Measurements from ENCODE around the gene UCN.

The UCN gene

GRCh38 chr2:27262379-27263286 lies 45.6 kb downstream of the UCN start, which contains the start of gene SLC30A3:
Gene SLC30A3, minus strand, starts transcription at chr2:27263047. Its CDS starts 141 bp downstream, at chr2:27262906.
- no peak for TF ChIP-seq GATA2 (IDR thresholded peaks at IDR 0.05; ENCODE audit: low read depth, low read length)
- TF ChIP-seq GATA3 (IDR thresholded peaks at IDR 0.05; ENCODE audit: low read depth, low read length) = no peak

GRCh38 chr2:27261926-27262298 lies 46.3 kb downstream of the UCN start:
- TF ChIP-seq GATA2 (IDR thresholded peaks at IDR 0.05; ENCODE audit: low read depth, low read length) (no peak), GATA3 (IDR thresholded peaks at IDR 0.05; ENCODE audit: low read depth, low read length) (no peak)

- no peak for TF ChIP-seq GATA2 (IDR thresholded peaks at IDR 0.05; ENCODE audit: low read depth, low read length)
- no peak for TF ChIP-seq GATA3 (IDR thresholded peaks at IDR 0.05; ENCODE audit: low read depth, low read length)
These were observed 46.9 kb downstream of the UCN start for GRCh38 chr2:27261241-27261925.

GRCh38 chr2:27258051-27258450 lies 50.2 kb downstream of the UCN start:
- TF ChIP-seq GATA2 (IDR thresholded peaks at IDR 0.05; ENCODE audit: low read depth, low read length) (no peak), GATA3 (IDR thresholded peaks at IDR 0.05; ENCODE audit: low read depth, low read length) (no peak)

Data from SH-SY5Y (cell line).